NCI-H2196 (cell line): ENCODE results near the gene GPRIN2.
A peak's percentile ranks its signal among the peaks of the same experiment; 100 is the strongest.
"Not testable (repeated sequence)": the region's sequence is repeated elsewhere in the genome, so short reads cannot be mapped to it uniquely, and the experiment has no call there.

Source experiments
- DNase-seq: peaks from one replicate; lab custom pipeline; 2025; ENCODE audit not compliant: unreplicated experiment; lab: John Stamatoyannopoulos, UW

Gene GPRIN2

DNA sequence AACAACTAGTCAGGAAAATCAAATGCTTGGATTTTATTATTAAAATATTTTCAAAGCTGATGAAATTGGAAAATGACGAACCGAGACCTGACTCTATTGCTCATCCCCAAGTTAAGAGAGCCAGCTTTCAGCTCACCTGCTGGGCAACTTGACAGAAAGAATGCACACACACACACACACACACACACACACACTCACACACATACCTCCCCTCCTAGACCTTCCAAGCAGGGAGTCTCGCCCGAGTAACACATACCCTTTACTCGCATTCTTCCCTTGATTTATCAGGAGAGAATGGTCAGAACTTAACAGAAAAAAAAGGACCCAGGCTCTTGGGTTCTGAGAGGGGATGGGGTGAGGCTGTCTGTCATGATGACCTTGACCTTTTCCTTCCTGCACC, 19.1 kb downstream of the GPRIN2 start:
- no peak for DNase-seq

DNA sequence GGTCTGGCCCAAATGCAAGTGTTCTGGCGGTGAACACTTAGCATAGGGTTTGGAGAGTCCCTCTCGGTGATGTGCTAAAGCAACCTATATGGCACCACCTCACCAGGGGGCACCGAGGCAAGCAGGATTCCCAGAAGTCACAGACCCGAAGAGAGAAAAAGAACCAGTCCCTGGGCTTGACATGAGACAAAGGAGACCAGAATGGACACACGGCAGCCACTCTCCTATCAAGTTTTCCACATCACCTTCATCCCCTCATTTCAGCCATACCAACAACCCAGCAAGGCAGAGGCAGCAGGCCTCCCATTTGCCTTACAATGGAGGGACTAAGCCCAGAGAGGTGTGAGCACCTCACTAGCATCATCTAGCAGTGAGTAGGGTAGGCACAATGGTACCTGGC, 19.7 kb downstream of the GPRIN2 start:
- DNase-seq: no peak

- DNase-seq: no peak
These were observed 20.3 kb downstream of the GPRIN2 start for GRCh38 chr10:46536171-46536570.

DNA sequence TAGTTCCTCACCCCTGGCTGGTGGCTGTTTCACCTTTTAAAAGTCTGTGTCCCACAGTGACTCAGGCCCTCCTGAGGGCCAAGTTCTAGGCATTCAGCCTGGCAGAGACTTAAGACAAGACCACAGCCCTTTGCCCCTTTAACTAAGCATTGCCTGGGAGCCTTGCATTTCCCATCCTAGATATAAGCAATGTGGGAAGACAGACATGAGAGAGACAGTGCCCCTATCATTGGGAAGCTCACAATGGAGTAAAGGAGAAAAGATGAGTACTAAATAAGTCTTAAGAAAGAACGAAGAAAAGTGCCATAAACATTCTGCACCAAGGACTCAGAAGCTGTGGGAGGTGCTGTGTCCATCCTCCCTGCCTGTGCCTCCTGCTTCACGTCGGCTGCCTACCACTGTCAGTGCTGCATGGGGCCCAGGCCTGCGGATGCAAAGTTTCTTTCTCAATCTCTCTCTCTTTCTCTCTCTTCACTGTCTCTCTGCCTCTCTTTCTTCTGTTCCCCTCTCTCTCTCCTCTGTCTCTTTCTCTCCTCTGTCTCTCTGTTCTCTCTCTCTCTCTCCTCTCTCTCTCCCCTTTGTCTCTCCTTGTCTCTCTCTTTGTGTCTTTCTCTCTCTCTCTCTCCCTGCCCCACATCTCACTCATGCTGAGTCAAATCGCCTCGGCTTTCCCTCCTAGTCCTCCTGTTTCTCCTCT, 21.5 kb downstream of the GPRIN2 start:
- no peak for DNase-seq

- not testable (repeated sequence) for DNase-seq
These were observed 24.2 kb downstream of the GPRIN2 start for GRCh38 chr10:46532256-46532655.

- no peak for DNase-seq
These were observed 25.9 kb downstream of the GPRIN2 start for GRCh38 chr10:46530249-46531186.

- DNase-seq: not testable (repeated sequence)
These were observed 26.7 kb downstream of the GPRIN2 start for GRCh38 chr10:46529742-46530141.

DNA sequence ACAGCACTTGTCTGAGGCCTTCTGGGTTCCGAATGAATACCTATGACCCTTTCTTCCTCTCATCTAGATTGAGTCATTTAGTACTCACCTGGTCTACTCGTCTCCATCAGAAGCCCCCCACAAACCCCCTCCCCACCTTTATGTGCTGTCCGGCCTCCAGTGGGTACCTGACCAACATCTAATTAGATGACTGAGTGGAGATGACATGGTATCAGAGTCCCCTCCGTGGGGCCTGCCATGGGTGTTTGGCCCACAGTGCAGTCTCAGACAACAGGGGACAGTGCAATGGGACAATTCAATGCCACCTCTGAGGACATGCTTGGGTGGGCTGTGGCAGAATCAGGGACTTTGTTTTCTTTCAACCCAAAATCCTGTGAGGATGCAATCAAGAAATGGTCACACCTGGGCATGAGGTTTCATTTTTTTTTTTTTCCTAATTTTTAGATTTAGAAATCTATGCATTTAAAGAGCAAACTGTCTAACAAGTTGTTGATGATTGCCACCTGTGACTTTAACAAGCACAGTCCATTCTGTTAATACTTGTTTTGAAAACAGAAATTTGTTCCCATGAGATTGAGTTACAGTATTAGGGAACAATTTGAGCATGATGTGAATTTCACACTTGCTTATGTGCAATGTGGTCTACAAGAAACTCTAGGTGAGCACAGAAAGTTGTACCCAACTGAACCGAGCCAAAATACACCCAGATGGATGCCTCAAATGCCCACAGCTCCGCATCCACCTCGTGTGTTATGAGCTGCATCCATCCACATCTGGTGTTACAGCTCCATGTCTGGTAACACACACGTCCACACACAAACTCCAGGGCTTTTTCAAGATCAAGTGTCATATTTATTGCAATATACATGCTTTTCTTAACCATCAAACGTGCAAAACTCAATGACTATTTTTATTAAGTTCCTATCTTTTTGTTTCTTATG, 27.5 kb downstream of the GPRIN2 start:
- no peak for DNase-seq

GRCh38 chr10:46528171-46528671, 28.2 kb downstream of the GPRIN2 start:
- DNase-seq: no peak

DNA sequence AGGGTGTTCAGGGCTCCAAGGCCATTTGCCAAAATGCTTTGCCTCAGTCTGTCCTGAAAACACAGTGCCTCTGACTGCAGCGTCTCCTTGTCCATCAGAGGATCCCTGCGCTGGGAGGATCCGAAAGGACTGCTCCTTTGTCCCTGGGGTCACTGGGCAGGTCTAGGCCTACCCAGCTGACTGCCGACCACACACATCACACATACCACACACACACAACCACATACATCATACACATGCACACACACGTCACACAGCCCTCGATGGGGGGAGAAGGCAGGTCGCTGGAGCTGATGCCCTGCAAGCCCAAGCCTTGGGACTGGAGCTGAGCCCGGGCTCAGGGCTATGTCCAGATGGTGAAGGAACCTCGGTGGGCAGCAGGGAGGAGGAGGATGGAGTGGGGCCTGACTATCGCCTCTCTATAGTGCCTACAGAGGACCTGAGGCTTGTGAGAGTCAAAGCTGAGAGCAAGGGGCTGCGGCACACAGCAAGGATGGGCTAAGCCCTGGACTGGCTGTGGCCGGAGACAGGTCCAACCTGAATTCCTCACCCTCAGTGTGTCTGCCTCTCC, 29.1 kb downstream of the GPRIN2 start:
- DNase-seq: no peak

DNA sequence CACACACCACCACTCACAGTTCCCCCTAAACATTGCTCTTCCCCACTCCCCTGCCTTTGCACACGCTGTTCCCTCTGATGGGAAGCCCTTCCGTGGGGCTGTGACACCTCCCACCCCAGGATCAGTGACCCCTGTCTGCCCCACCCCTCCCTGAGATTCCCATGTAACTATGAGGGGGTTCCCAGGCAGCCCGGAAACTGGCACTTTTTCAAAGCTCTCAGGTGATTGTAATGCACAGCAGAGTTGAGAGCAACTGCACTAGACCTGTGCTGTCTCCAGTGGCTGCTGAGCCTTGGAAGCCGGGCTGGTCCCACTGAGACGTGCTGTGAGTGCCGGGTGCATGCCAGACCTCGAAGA, 29.8 kb downstream of the GPRIN2 start:
- DNase-seq: no peak

- no peak for DNase-seq
These were observed 30.4 kb downstream of the GPRIN2 start for GRCh38 chr10:46525824-46526681.

DNA sequence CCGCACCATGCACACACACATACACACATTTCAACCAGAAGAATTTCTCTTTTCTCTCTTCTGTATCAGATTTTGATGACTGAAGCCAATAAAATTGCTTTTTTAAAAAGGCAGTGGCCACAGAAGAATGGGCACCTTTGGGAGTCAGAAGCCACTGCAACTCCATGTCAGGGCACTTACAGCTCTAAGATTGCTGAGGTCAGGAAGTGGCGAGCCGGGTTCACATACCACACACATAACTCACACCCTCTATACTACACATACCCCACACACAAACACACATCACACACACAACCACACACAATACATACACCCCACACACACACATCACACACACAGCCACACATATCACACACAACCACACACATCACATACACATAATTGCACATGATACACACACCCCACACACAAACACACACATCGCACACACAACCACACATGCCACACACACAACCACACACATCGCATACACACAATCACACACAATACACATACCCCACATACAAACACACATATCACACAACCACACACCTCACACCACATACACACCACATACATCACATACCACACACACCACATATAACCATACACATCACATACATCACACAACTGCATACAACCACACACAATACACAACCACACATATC, 31.2 kb downstream of the GPRIN2 start:
- DNase-seq: no peak

GRCh38 chr10:46524472-46525176, 31.8 kb downstream of the GPRIN2 start:
- no peak for DNase-seq

DNA sequence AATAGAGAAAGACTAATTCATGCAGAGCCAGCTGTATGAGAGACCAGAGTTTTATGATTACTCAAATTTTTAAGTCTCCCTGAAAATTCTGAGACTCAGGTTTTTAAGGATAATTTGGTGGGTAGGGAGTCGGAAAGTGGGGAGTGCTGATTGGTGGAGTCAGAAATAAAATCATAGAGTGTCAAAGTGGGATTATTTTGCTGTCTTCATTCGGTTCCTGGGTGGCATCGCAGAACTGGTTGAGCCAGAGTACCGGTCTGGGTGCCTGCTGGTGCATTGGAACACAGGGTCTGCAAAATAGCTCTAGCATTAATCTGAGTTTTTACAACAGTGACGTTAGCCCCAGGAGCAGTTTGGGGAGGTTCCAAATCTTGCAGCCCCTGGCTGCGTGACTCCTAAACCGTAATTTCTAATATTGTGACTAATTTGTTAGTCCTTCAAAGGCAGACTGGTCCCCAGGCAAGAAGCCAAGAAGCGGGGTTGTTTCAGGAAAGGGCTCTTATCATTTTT, 32.4 kb downstream of the GPRIN2 start:
- no peak for DNase-seq

GRCh38 chr10:46523119-46523961, 33.1 kb downstream of the GPRIN2 start:
- peak; percentile 15 for DNase-seq

DNA sequence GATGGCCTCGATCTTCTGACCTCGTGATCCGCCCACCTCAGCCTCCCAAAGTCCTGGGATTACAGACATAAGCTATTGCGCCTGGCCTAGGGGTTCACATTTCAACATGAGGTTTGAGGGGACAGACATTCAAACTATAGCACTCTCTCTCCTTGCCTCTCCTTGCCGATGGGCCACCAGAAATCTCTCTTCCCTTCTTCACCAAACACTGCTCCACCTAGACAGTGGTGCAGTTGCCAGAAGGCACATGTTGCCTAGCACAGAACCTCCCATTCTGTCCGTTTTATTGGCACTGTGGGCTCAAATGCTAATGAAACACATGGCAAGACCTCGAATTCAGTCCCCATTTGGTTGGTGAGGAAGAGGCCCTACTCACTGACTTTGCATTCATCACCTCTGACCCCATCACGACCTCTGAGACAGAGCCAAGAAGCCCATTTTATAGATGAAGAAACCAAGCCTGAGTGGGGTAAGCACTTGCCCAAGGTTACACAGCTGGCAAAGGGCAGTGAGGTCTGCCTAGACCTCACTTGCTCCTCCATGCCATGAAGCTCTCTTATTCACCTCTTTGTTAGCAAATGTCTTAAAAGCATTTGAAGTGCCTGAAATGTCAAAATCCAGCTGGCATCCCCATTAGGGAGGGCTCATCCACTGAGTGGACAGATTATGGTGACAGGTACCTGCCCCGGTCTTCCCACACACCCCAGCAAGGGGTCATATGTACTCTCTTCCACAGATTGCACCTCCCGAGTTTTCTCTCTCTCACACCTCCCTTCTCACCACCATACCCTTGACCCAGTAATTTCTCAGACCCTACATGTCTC, 34.0 kb downstream of the GPRIN2 start:
- DNase-seq: no peak
